NK-92 (cell line): Measurements from ENCODE around the gene TSPAN19.
"Not testable (repeated sequence)": the region's sequence is repeated elsewhere in the genome, so short reads cannot be mapped to it uniquely, and the experiment has no call there.

Experiments used
- DNase-seq: peaks from one replicate; lab custom pipeline; 2025; ENCODE audit not compliant: unreplicated experiment; lab: John Stamatoyannopoulos, UW

Gene TSPAN19

GRCh38 chr12:85036234-85036707, at the start of gene TSPAN19, which contains the start of gene LRRIQ1:
Gene TSPAN19 (minus strand): TSS chr12:85036277. CDS start chr12:85029946, 6,331 bp downstream.
Gene LRRIQ1 (plus strand): TSS chr12:85036351. CDS start chr12:85038177, 1,826 bp downstream.
- DNase-seq, result no peak

DNA sequence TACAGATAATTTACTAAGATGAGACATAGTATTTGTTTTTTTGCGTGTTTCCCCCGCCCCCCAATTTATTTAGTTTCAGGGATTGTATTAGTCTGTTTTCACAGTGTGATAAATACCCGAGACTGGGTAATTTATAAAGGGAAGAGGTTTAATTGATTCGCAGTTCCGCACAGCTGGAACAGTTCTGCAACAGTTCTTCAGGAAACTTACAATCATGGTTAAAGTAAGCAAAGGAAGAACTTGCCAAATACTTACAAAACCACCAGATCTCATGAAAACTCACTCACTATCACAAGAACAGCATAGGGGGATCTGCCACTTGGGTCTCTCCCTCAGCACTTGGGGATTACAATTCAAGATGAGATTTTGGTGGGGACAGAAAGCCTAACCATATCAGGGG, 49.0 kb upstream of the TSPAN19 start:
- DNase-seq, result no peak

GRCh38 chr12:85076688-85077430, 40.8 kb upstream of the TSPAN19 start:
- DNase-seq, result no peak

- no peak for DNase-seq
These were observed 36.7 kb upstream of the TSPAN19 start for GRCh38 chr12:85072826-85073225.

DNA sequence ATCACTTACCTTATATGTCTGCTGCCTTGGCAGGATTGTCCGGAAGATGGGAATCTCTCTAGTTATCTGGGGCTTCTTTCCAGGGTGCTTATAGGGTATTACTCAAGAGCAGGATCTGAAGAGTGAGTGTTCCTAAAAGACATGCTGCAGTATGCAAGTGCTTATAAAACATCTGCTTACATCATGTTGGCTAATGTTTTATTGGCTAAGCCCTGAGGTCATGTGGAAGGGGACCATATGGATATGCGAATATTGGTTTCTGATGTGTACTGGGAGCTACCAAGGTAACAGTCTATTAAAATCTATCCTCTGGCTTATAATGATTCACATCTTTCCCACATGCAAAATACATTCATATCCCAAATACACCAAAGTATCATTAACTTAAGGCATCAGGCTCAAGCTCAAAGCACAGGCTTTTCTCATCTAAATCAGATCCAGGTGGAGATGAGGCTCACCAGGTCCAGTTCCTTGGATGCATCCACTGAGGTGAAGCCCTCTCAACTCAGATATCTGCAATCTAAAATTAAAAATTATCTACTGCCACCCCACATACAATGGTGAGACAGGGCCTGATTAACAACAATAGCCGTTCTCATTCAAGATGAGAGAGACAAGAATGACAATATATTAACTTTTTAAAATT, 29.9 kb upstream of the TSPAN19 start:
- no peak for DNase-seq

DNA sequence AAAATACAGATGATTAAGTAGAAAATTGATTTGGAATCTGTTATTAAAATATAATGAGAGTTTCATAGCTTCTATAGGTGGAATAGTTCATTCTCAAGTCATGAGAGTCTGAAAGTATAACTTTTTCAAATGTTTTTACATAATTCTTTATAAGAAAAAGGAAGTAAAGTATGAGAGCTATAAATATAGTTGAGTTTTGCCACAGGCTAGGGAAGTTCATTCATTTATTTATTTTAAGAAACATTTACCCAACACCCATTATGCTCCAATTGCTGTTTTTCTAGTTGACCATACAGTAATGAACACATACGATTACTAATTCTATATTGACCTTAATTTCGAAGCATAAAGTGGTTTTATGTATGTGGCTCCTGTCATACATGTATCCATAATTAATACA, 24.8 kb upstream of the TSPAN19 start:
- DNase-seq, result no peak

DNA sequence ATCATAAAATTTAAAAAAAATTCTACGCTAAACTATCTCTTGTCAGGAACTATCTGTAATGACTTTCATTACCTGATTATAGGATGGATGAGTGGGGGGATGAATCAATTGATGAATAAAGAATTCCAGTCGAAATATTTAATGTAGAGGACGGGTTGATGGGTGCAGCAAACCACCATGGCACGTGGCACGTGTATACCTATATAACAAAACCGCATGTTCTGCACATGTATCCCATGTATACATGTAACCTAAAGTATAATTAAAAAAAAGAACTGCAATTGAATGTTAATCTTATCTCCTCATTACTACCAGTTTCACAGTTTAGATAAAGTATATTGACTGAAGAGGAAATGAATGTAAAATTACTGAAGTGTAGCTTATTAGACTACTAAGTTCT, 23.5 kb upstream of the TSPAN19 start:
- no peak for DNase-seq

DNA sequence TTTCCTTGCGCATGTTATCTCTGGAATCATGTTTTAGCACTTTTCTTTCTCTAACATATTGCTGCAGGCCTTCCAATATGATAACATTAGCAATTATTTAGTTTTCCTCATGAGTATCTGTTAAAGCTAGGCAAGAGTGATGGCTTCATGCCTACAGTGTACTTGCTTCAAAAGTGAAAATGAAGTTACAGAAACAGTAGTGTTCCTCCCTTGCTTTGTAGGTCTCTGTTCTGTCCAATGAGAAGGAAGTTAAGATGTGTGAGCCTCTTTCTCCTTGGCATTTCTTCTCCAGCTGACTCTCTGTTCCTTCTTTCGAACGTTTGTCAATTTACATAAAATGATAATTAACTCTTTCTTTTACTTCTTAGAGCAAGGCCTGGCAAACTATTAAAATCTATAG, 22.3 kb upstream of the TSPAN19 start:
- DNase-seq, result no peak

GRCh38 chr12:85057370-85057963, 21.4 kb upstream of the TSPAN19 start:
- DNase-seq, result no peak

- no peak for DNase-seq
These were observed 7.8 kb upstream of the TSPAN19 start for GRCh38 chr12:85043829-85044228.

- no peak for DNase-seq
These were observed 5.3 kb upstream of the TSPAN19 start for GRCh38 chr12:85041395-85041794.

DNA sequence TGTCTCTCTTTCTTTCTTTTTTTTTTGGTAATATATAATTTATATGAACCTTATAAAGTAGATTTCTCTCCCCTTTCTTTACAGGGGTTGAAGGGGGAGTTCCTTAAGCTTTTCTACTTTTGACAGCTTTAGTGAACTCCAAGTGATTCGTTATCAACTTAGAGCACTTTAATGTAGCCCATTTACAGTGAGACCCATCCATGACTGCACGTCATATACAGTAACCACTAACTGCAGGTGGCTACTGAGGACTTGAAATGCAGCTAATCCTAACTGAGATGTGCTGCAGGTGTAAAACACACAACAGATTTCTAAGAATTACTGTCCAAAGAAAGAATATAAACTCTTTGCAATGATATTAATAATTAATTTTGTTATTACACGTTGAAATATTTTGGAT, 656 bp upstream of the TSPAN19 start:
- no peak for DNase-seq

DNA sequence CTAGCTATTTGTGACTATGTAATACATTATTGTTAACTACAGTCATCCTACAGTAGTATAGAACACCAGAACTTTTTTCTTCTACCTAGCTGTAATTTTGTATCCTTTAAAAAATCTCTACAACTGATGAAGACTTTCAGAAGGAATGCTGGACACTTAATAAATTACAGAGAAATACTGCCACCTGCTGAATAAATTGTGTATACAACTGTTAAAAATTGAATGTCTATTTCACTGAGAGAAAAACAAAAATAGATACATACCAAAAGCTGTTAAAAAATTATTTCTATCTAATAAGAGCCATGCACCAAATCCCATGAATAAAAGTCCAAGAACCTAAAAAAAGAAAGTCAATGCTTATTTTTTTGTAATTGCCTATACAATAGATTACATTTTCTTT, 6.6 kb downstream of the TSPAN19 start:
- DNase-seq, result no peak

DNA sequence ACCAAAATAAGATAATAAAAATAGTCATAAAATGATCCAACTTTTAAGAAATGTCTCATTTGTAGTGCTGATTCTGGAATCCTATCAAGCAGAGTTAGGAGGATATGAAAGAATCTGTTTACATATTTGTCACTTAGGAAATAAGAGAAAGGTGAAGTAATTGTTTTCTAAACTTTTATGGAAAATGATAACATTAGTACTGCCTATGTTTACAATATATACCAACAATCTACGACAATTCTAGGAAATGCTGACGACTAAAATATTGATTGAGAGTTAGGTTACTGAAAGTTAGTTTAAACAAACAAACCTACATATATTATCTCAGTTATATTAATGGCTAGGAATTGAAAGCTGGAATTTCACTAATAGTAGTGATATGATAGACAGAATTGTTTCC, 18.0 kb downstream of the TSPAN19 start:
- DNase-seq, result no peak

DNA sequence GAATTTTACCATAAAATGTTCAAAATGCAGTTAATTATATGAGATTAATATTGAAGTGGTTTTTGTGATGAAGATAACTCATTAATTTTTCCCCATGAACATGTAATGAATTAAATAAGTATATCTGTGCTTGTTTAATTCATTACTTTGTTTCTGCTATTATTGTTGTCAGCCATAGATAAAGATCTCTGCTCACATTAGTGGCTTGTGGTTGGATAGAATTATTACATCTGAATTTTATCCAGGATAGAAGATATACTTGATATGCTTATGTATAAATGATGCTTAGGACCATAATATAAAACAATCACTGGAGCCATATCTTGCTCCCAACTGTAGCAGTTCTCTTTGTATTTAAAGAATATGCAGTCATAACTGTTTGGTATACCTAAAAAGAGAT, 18.5 kb downstream of the TSPAN19 start:
- no peak for DNase-seq

- no peak for DNase-seq
These were observed 18.9 kb downstream of the TSPAN19 start for GRCh38 chr12:85017133-85017532.

GRCh38 chr12:85016413-85016812, 19.7 kb downstream of the TSPAN19 start:
- no peak for DNase-seq

GRCh38 chr12:85007836-85008235, 28.2 kb downstream of the TSPAN19 start:
- DNase-seq, result no peak

- DNase-seq, result no peak
These were observed 29.9 kb downstream of the TSPAN19 start for GRCh38 chr12:85006206-85006605.

DNA sequence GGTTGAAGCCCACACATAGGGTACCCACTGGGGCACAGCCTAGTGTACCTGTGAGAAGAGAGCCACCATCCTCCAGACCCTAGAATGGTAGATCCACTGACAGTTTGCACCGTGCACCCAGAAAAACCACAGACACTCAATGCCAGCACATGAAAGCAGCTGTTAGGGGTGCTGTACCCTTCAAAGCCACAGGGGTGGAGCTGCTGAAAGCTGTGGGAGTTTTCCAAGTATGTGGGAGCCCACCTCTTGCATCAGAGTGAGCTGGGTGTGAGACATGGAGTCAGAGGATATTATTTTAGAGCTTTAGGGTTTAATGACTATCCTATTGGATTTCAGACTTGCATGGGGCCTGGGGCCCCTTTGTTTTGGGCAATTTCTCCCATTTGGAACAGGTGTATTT, 30.5 kb downstream of the TSPAN19 start:
- DNase-seq, result no peak

DNA sequence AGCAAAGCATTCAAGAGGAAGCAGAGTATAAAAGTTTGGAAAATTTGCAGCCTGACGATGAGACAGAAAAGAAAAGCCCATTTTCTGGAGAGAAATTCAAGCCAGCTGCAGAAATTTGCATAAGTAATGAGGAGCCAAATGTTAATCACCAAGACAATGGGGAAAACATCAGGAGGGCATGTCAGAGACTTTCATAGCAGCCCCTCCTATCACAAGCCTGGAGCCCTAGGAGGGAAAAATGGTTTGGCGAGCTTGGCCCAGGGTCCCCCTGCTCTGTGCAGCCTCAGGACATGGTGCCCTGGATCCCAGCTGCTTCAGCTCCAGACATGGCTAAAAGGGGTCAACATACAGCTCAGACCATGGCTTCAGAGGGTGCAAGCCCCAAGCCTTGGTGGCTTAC, 31.0 kb downstream of the TSPAN19 start:
- DNase-seq, result not testable (repeated sequence)

DNA sequence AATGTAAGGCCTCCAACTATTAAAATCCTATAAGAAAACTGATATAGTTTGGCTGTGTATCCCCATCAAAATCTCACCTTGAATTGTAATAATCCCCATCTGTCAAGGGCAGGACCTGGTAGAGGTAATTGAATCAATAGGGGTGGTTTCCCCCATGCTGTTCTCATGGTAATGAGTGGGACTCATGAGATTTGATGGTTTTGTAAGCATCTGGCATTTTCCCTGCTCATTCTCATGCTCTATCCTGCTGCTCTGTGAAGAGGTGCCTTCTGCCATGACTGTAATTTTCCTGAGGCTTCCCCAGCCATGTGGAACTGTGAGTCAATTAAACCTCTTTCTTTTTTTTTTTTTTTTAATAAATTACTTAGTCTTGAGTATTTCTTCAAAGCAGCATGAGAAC, 31.9 kb downstream of the TSPAN19 start:
- DNase-seq, result no peak
